A673 (cell line): Measurements from ENCODE around the gene PPP1R16B. TPM values are rescaled to one million over a fixed set of nuclear protein-coding genes. Genes with fewer than 3 reads are reported as not detected.

Experiments
- BruUV-seq: library from RNA; stranded (reverse); fragments of 400-500 nt; replicated peaks from 2 replicates; lab custom pipeline; 2021; lab: Mats Ljungman, UMichigan
- CTCF ChIA-PET: fragments of 300-600 bp; sonication (Branson Sonifier 250); formaldehyde crosslinking; loops from one replicate; lab custom pipeline; 2022; ENCODE audit warnings: antibody characterized with exemption; lab: Charles Lee
- POLR2A ChIA-PET: fragments of 300-600 bp; sonication (Branson Sonifier 250); formaldehyde crosslinking; loops from one replicate; lab custom pipeline; 2022; ENCODE audit warnings: antibody characterized with exemption; ENCODE audit not compliant: low non-redundant PET; lab: Charles Lee
- DNase-seq: peaks from one replicate; pipeline ENCODE4 v3.0.0-alpha.2; 2015; ENCODE audit warnings: low spot score
- H3K27ac ChIP-seq: fragments of 200-600 bp; sonication (generic); 2 replicates; pipeline ENCODE4 v1.5.1; 2016; ENCODE audit warnings: mixed run types, low read depth, mild to moderate bottlenecking, mixed read lengths, antibody characterized with exemption, low read length; ENCODE audit not compliant: poor library complexity, severe bottlenecking
- H3K27me3 ChIP-seq: fragments of 200-600 bp; sonication (generic); replicated peaks from 2 replicates; pipeline ENCODE4 v1.6.1; 2017; ENCODE audit warnings: mixed run types, low read depth, mild to moderate bottlenecking, mixed read lengths, antibody characterized with exemption, low read length; ENCODE audit not compliant: insufficient read depth, poor library complexity
- H3K36me3 ChIP-seq: fragments of 200-600 bp; sonication (generic); 2 replicates; pipeline ENCODE4 v1.6.1; 2016; ENCODE audit warnings: mixed run types, mild to moderate bottlenecking, mixed read lengths, antibody characterized with exemption, low read length; ENCODE audit not compliant: insufficient read depth, poor library complexity, severe bottlenecking
- H3K4me1 ChIP-seq: fragments of 200-600 bp; sonication (generic); 2 replicates; pipeline ENCODE4 v1.6.1; 2017; ENCODE audit warnings: mixed run types, mild to moderate bottlenecking, mixed read lengths, antibody characterized with exemption, low read length; ENCODE audit not compliant: insufficient read depth, poor library complexity, severe bottlenecking
- H3K4me3 ChIP-seq: fragments of 200-600 bp; sonication (generic); 2 replicates; pipeline ENCODE4 v1.5.1; 2016; ENCODE audit warnings: low read depth, mixed run types, mild to moderate bottlenecking, mixed read lengths, low read length; ENCODE audit not compliant: poor library complexity, severe bottlenecking
- H3K9me3 ChIP-seq: fragments of 200-600 bp; sonication (generic); 2 replicates; pipeline ENCODE4 v1.6.1; 2016; ENCODE audit warnings: mixed run types, low read depth, mild to moderate bottlenecking, mixed read lengths, antibody characterized with exemption, low read length; ENCODE audit not compliant: poor library complexity, severe bottlenecking
- CTCF ChIP-seq: fragments of 300-800, 200-600 bp; sonication (generic); conservative IDR thresholded peaks from 2 replicates; pipeline ENCODE4 v1.5.1; 2017; ENCODE audit warnings: low read depth, mild to moderate bottlenecking, antibody characterized with exemption, low read length, moderate library complexity, mixed read lengths
- EZH2 ChIP-seq: fragments of 200-600 bp; sonication (generic); IDR thresholded peaks from 2 replicates; pipeline ENCODE4 v1.6.1; 2017; ENCODE audit warnings: borderline replicate concordance, low read depth, mild to moderate bottlenecking, mixed read lengths, antibody characterized with exemption, low read length; ENCODE audit not compliant: poor library complexity, severe bottlenecking
- intact Hi-C: fragments of 100-400 bp; cut with micrococcal nuclease; formaldehyde crosslinking; loops from one replicate; pipeline ENCODE4 v1.10.0; 2022; ENCODE audit not compliant: unreplicated experiment
- total RNA-seq: library from RNA; stranded (reverse); gene quantifications from 2 replicates; pipeline ENCODE4 v1.2.3, GENCODE V29; 2021

The PPP1R16B gene
- total RNA-seq, 1 experiment from 2014 or later: 0.17 TPM

- no peak overlapping the region for H3K27ac ChIP-seq
- no peak overlapping the region for H3K4me3 ChIP-seq
- BruUV-seq: no TSS peak
- no peaks in the 10 kb centered on the region for H3K9me3 ChIP-seq
- TF ChIP-seq CTCF: no peak
- no peak for TF ChIP-seq EZH2
- CTCF ChIA-PET: no interaction called here
- intact Hi-C loops: no loop called here
- H3K36me3 ChIP-seq: no peaks in the 10 kb centered on the region
- no peak for DNase-seq
- peaks cover 56% of the 10 kb centered on the region for H3K27me3 ChIP-seq
- no peaks in the 10 kb centered on the region for H3K4me1 ChIP-seq
- POLR2A ChIA-PET: interaction anchor here (0.7 kb wide), 1 partner anchor 163 kb away, joined by 4 read pairs; no protein-coding TSS in a partner anchor
Measured at GRCh38 chr20:38877483-38877882, 72.0 kb downstream of the PPP1R16B start.

GRCh38 chr20:38878866-38879265 lies 73.4 kb downstream of the PPP1R16B start:
- TF ChIP-seq EZH2 (no peak), CTCF (no peak)
- peak; percentile 34 for DNase-seq
- POLR2A ChIA-PET: no interaction called here
- no peaks in the 10 kb centered on the region for H3K9me3 ChIP-seq
- no peaks in the 10 kb centered on the region for H3K36me3 ChIP-seq
- peaks cover 56% of the 10 kb centered on the region for H3K27me3 ChIP-seq
- CTCF ChIA-PET: no interaction called here
- H3K27ac ChIP-seq: no peak overlapping the region
- H3K4me3 ChIP-seq: no peak overlapping the region
- intact Hi-C loops: no loop called here
- no TSS peak for BruUV-seq
- no peaks in the 10 kb centered on the region for H3K4me1 ChIP-seq

GRCh38 chr20:38880952-38881735 lies 75.6 kb downstream of the PPP1R16B start:
- H3K27me3 ChIP-seq: peaks cover 54% of the 10 kb centered on the region
- no peak overlapping the region for H3K4me3 ChIP-seq
- no peak overlapping the region for H3K27ac ChIP-seq
- no peaks in the 10 kb centered on the region for H3K9me3 ChIP-seq
- no peaks in the 10 kb centered on the region for H3K4me1 ChIP-seq
- peak; percentile 28 for DNase-seq
- ChIA-PET CTCF (interaction anchor here (1.1 kb wide), 1 partner anchor 11 kb away, joined by 6 read pairs; no protein-coding TSS in a partner anchor), POLR2A (no interaction called here)
- H3K36me3 ChIP-seq: no peaks in the 10 kb centered on the region
- BruUV-seq: no TSS peak
- intact Hi-C loops: no loop called here
- TF ChIP-seq EZH2 (no peak), CTCF (no peak)
